Large intestine (tissue), 3 donors: ENCODE measurements around the gene COX4I1. TPM values are rescaled to one million over a fixed set of nuclear protein-coding genes. Genes with fewer than 3 reads are reported as not detected.

Source experiments
- DNase-seq, 2 donors: peaks; one replicate each; pipeline versions ENCODE4 v3.0.0 to v3.0.0-alpha.2; 2013
- H3K27ac ChIP-seq: one replicate; pipeline ENCODE4 v1.5.1; 2013; ENCODE audit warnings: low read length
- H3K27me3 ChIP-seq: 2 replicates; pipeline ENCODE4 v1.6.1; 2013; ENCODE audit warnings: low read length; ENCODE audit not compliant: control insufficient read depth, insufficient read depth
- H3K36me3 ChIP-seq: 2 replicates; pipeline ENCODE4 v1.6.1; 2013; ENCODE audit warnings: low read length; ENCODE audit not compliant: control insufficient read depth, insufficient read depth
- H3K4me1 ChIP-seq: one replicate; pipeline ENCODE4 v1.6.1; 2013; ENCODE audit warnings: low read length; ENCODE audit not compliant: control insufficient read depth, insufficient read depth
- H3K4me3 ChIP-seq: one replicate; pipeline ENCODE4 v1.5.1; 2013; ENCODE audit warnings: low read length
- H3K9me3 ChIP-seq: one replicate; pipeline ENCODE4 v1.6.1; 2013; ENCODE audit warnings: mild to moderate bottlenecking, low read depth, low read length, moderate library complexity; ENCODE audit not compliant: control insufficient read depth
- WGBS: methylation state at CpG from one replicate; pipeline ENCODE4 v1.1.5; 2013; ENCODE audit warnings: low lambda C conversion rate; ENCODE audit not compliant: insufficient coverage; 5-methylcytosine and 5-hydroxymethylcytosine counted together
- polyA plus RNA-seq: library from polyadenylated mRNA; unstranded; fragments of 120-200 nt; gene quantifications from one replicate; pipeline ENCODE4 v1.2.1, GENCODE V29; 2013

The COX4I1 gene
- polyA plus RNA-seq, 1 donor: 492 TPM

GRCh38 chr16:85838876-85839585 is 39.5 kb downstream of the COX4I1 start:
- H3K36me3 ChIP-seq: no peaks in the 10 kb centered on the region
- H3K27me3 ChIP-seq: peaks cover 22% of the 10 kb centered on the region
- H3K4me3 ChIP-seq: no peak overlapping the region
- no peak overlapping the region for H3K27ac ChIP-seq
- H3K4me1 ChIP-seq: no peaks in the 10 kb centered on the region
- H3K9me3 ChIP-seq: peaks cover 4% of the 10 kb centered on the region
- WGBS: no CpG with 5 or more reads among the region's 21 CpGs
- no peak for DNase-seq

- Histone ChIP-seq H3K9me3 (peaks cover 4% of the 10 kb centered on the region), H3K36me3 (no peaks in the 10 kb centered on the region), H3K4me1 (no peaks in the 10 kb centered on the region), H3K27me3 (peaks cover 22% of the 10 kb centered on the region), H3K4me3 (no peak overlapping the region), H3K27ac (no peak overlapping the region)
- no CpG with 5 or more reads among the region's 24 CpGs for WGBS
- no peak for DNase-seq
These were observed 40.3 kb downstream of the COX4I1 start for GRCh38 chr16:85839681-85840240.

GRCh38 chr16:85840395-85840794 is 40.9 kb downstream of the COX4I1 start:
- no peak for DNase-seq
- H3K9me3 ChIP-seq: peaks cover 4% of the 10 kb centered on the region
- WGBS: no CpG with 5 or more reads among the region's 9 CpGs
- H3K27me3 ChIP-seq: peaks cover 17% of the 10 kb centered on the region
- no peaks in the 10 kb centered on the region for H3K4me1 ChIP-seq
- no peak overlapping the region for H3K4me3 ChIP-seq
- H3K36me3 ChIP-seq: no peaks in the 10 kb centered on the region
- no peak overlapping the region for H3K27ac ChIP-seq

GRCh38 chr16:85840801-85841200 is 41.3 kb downstream of the COX4I1 start:
- DNase-seq: no peak

GRCh38 chr16:85842435-85842834 is 42.9 kb downstream of the COX4I1 start:
- Histone ChIP-seq H3K4me3 (no peak overlapping the region), H3K4me1 (peaks cover under 1% of the 10 kb centered on the region), H3K27me3 (no peaks in the 10 kb centered on the region), H3K36me3 (no peaks in the 10 kb centered on the region), H3K9me3 (peaks cover 9% of the 10 kb centered on the region), H3K27ac (no peak overlapping the region)
- no CpG with 5 or more reads among the region's 9 CpGs for WGBS
- DNase-seq: no peak

More at GRCh38 chr16:85840801-85841200, 41.3 kb downstream of the COX4I1 start:
- Histone ChIP-seq H3K4me3 (no peak overlapping the region), H3K9me3 (peaks cover 4% of the 10 kb centered on the region), H3K36me3 (no peaks in the 10 kb centered on the region), H3K27ac (no peak overlapping the region), H3K4me1 (no peaks in the 10 kb centered on the region), H3K27me3 (peaks cover 13% of the 10 kb centered on the region)
- WGBS: no CpG with 5 or more reads among the region's 10 CpGs

GRCh38 chr16:85842848-85843247 is 43.4 kb downstream of the COX4I1 start:
- H3K9me3 ChIP-seq: peaks cover 9% of the 10 kb centered on the region
- H3K4me1 ChIP-seq: peaks cover 4% of the 10 kb centered on the region
- no peaks in the 10 kb centered on the region for H3K27me3 ChIP-seq
- DNase-seq: no peak
- no peak overlapping the region for H3K27ac ChIP-seq
- H3K36me3 ChIP-seq: no peaks in the 10 kb centered on the region
- 100% methylated on average over 1 of the region's 9 CpGs for WGBS
- H3K4me3 ChIP-seq: no peak overlapping the region

- H3K4me3 ChIP-seq: no peak overlapping the region
- DNase-seq: no peak
- H3K27ac ChIP-seq: no peak overlapping the region
- WGBS: 91% methylated on average over 6 of the region's 11 CpGs
- H3K27me3 ChIP-seq: no peaks in the 10 kb centered on the region
- no peaks in the 10 kb centered on the region for H3K36me3 ChIP-seq
- H3K4me1 ChIP-seq: peaks cover 10% of the 10 kb centered on the region
- H3K9me3 ChIP-seq: peaks cover 9% of the 10 kb centered on the region
These were observed 44.1 kb downstream of the COX4I1 start for GRCh38 chr16:85843471-85844168.

- H3K4me1 ChIP-seq: peaks cover 11% of the 10 kb centered on the region
- peaks cover 9% of the 10 kb centered on the region for H3K9me3 ChIP-seq
- no peaks in the 10 kb centered on the region for H3K36me3 ChIP-seq
- H3K4me3 ChIP-seq: no peak overlapping the region
- H3K27me3 ChIP-seq: no peaks in the 10 kb centered on the region
- no peak for DNase-seq
- H3K27ac ChIP-seq: no peak overlapping the region
These were observed 44.6 kb downstream of the COX4I1 start for GRCh38 chr16:85844169-85844481.

- Histone ChIP-seq H3K27ac (no peak overlapping the region), H3K4me3 (no peak overlapping the region), H3K36me3 (no peaks in the 10 kb centered on the region), H3K9me3 (peaks cover 9% of the 10 kb centered on the region), H3K4me1 (peaks cover 11% of the 10 kb centered on the region), H3K27me3 (no peaks in the 10 kb centered on the region)
- WGBS: no CpG with 5 or more reads among the region's 15 CpGs
- DNase-seq: peak; percentile 17 to 63
These were observed 45.3 kb downstream of the COX4I1 start for GRCh38 chr16:85844786-85845185.

GRCh38 chr16:85845266-85845665 is 45.8 kb downstream of the COX4I1 start:
- WGBS: 76% methylated on average over 3 of the region's 20 CpGs
- H3K36me3 ChIP-seq: no peaks in the 10 kb centered on the region
- no peak for DNase-seq
- peaks cover 12% of the 10 kb centered on the region for H3K4me1 ChIP-seq
- no peaks in the 10 kb centered on the region for H3K27me3 ChIP-seq
- no peak overlapping the region for H3K4me3 ChIP-seq
- H3K9me3 ChIP-seq: peaks cover 9% of the 10 kb centered on the region
- no peak overlapping the region for H3K27ac ChIP-seq
